ENCODE results near the gene ASZ1. TPM values are rescaled to one million over a fixed set of nuclear protein-coding genes. Genes with fewer than 3 reads are reported as not detected.

The ASZ1 gene
- total RNA-seq, 2 experiments from 2014 or later = not detected

GRCh38 chr7:117412390-117412789 lies 14.9 kb downstream of the ASZ1 start:
- no peaks in the 10 kb centered on the region for H3K27me3 Mint-ChIP-seq
- no peak for TF ChIP-seq CTCF (IDR thresholded peaks at IDR 0.05)
- DNase-seq = no peak
- ChIA-PET CTCF (no interaction called here), POLR2A (no interaction called here)
- no peak overlapping the region for H3K27ac Mint-ChIP-seq
- H3K36me3 Mint-ChIP-seq (ENCODE audit: low read depth) = no peaks in the 10 kb centered on the region
- H3K4me1 Mint-ChIP-seq (ENCODE audit: low read depth) = no peaks in the 10 kb centered on the region
- ATAC-seq = no peak
- no peaks in the 10 kb centered on the region for H3K9me3 Mint-ChIP-seq
- H3K4me3 Mint-ChIP-seq = no peak overlapping the region
- intact Hi-C loops (cut with micrococcal nuclease) = no loop called here

GRCh38 chr7:117411539-117411938 lies 15.8 kb downstream of the ASZ1 start:
- H3K4me1 Mint-ChIP-seq (ENCODE audit: low read depth) = no peaks in the 10 kb centered on the region
- no peak for TF ChIP-seq CTCF (IDR thresholded peaks at IDR 0.05)
- ChIA-PET POLR2A (no interaction called here), CTCF (no interaction called here)
- H3K4me3 Mint-ChIP-seq = no peak overlapping the region
- no peaks in the 10 kb centered on the region for H3K27me3 Mint-ChIP-seq
- no peaks in the 10 kb centered on the region for H3K36me3 Mint-ChIP-seq (ENCODE audit: low read depth)
- intact Hi-C loops (cut with micrococcal nuclease) = no loop called here
- no peaks in the 10 kb centered on the region for H3K9me3 Mint-ChIP-seq
- ATAC-seq = no peak
- DNase-seq = no peak
- no peak overlapping the region for H3K27ac Mint-ChIP-seq

GRCh38 chr7:117408831-117409230 lies 18.5 kb downstream of the ASZ1 start:
- ATAC-seq = no peak
- no peak overlapping the region for H3K4me3 Mint-ChIP-seq
- H3K36me3 Mint-ChIP-seq (ENCODE audit: low read depth) = no peaks in the 10 kb centered on the region

GRCh38 chr7:117405519-117405918 lies 21.8 kb downstream of the ASZ1 start:
- POLR2A ChIA-PET = interaction anchor here (0.7 kb wide), 1 partner anchor 74 kb away, joined by 3 read pairs; no protein-coding TSS in a partner anchor
- Mint-ChIP-seq H3K27ac (no peak overlapping the region), H3K27me3 (no peaks in the 10 kb centered on the region), H3K36me3 (ENCODE audit: low read depth) (no peaks in the 10 kb centered on the region), H3K4me3 (no peak overlapping the region), H3K9me3 (no peaks in the 10 kb centered on the region), H3K4me1 (ENCODE audit: low read depth) (no peaks in the 10 kb centered on the region)
- CTCF ChIA-PET = no interaction called here
- no peak for ATAC-seq
- intact Hi-C loops (cut with micrococcal nuclease) = no loop called here
- no peak for TF ChIP-seq CTCF (IDR thresholded peaks at IDR 0.05)
- DNase-seq = no peak

More at GRCh38 chr7:117408831-117409230, 18.5 kb downstream of the ASZ1 start:
- no peak for TF ChIP-seq CTCF (IDR thresholded peaks at IDR 0.05)
- ChIA-PET POLR2A (no interaction called here), CTCF (no interaction called here)
- DNase-seq = no peak
- Mint-ChIP-seq H3K27me3 (no peaks in the 10 kb centered on the region), H3K4me1 (ENCODE audit: low read depth) (no peaks in the 10 kb centered on the region), H3K9me3 (no peaks in the 10 kb centered on the region), H3K27ac (no peak overlapping the region)
- intact Hi-C loops (cut with micrococcal nuclease) = no loop called here

GRCh38 chr7:117403737-117404136 lies 23.6 kb downstream of the ASZ1 start:
- ATAC-seq (no peak), DNase-seq (no peak)
- H3K27me3 Mint-ChIP-seq = no peaks in the 10 kb centered on the region
- no peak overlapping the region for H3K4me3 Mint-ChIP-seq
- POLR2A ChIA-PET = interaction anchor here (0.6 kb wide), 1 partner anchor 617 kb away, joined by 3 read pairs; no protein-coding TSS in a partner anchor
- intact Hi-C loops (cut with micrococcal nuclease) = no loop called here
- no peaks in the 10 kb centered on the region for H3K9me3 Mint-ChIP-seq
- no peak for TF ChIP-seq CTCF (IDR thresholded peaks at IDR 0.05)
- H3K4me1 Mint-ChIP-seq (ENCODE audit: low read depth) = no peaks in the 10 kb centered on the region
- no peaks in the 10 kb centered on the region for H3K36me3 Mint-ChIP-seq (ENCODE audit: low read depth)
- CTCF ChIA-PET = no interaction called here
- no peak overlapping the region for H3K27ac Mint-ChIP-seq
